Kidney epithelial cell (primary cell): ENCODE measurements around the gene LRCH1. TPM values are rescaled to one million over a fixed set of nuclear protein-coding genes. Genes with fewer than 3 reads are reported as not detected.

Experiments used
- DNase-seq: peaks from one replicate; pipeline ENCODE4 v3.0.0-alpha.2; 2010; ENCODE audit warnings: low read depth
- H3K27me3 ChIP-seq: 2 replicates; pipeline ENCODE4 v1.6.0; 2011; ENCODE audit warnings: low read length; ENCODE audit not compliant: control insufficient read depth, insufficient read depth
- H3K36me3 ChIP-seq: 2 replicates; pipeline ENCODE4 v1.5.1; 2011; ENCODE audit warnings: low read length; ENCODE audit not compliant: control insufficient read depth, insufficient read depth
- H3K4me3 ChIP-seq: 2 replicates; pipeline ENCODE4 v1.5.1; 2011; ENCODE audit warnings: low read depth, mild to moderate bottlenecking, control low read depth, low read length
- CTCF ChIP-seq: IDR thresholded peaks from 2 replicates; pipeline ENCODE4 v1.5.1; 2011; ENCODE audit warnings: mild to moderate bottlenecking, moderate library complexity, low read length, control low read depth, inconsistent platforms; ENCODE audit not compliant: insufficient read depth, poor library complexity, severe bottlenecking
- total RNA-seq: library from RNA; depleted of rRNA; stranded (reverse); fragments of >200 nt; gene quantifications from 2 replicates; pipeline ENCODE4 v1.2.3, GENCODE V29; 2015

Gene LRCH1
- total RNA-seq, 1 donor from 2014 or later: 14.0 TPM

- H3K36me3 ChIP-seq: peaks cover 2% of the 10 kb centered on the region
- TF ChIP-seq CTCF: no peak
- no peak for DNase-seq
- no peak overlapping the region for H3K4me3 ChIP-seq
- no peaks in the 10 kb centered on the region for H3K27me3 ChIP-seq
Observed at GRCh38 chr13:46571909-46572595, 19.1 kb downstream of the LRCH1 start.

GRCh38 chr13:46572752-46573431 is 19.9 kb downstream of the LRCH1 start:
- no peak for TF ChIP-seq CTCF
- no peak for DNase-seq
- Histone ChIP-seq H3K27me3 (no peaks in the 10 kb centered on the region), H3K36me3 (peaks cover 2% of the 10 kb centered on the region), H3K4me3 (no peak overlapping the region)

- Histone ChIP-seq H3K4me3 (no peak overlapping the region), H3K27me3 (no peaks in the 10 kb centered on the region), H3K36me3 (peaks cover 2% of the 10 kb centered on the region)
- DNase-seq: no peak
- no peak for TF ChIP-seq CTCF
Observed at GRCh38 chr13:46575301-46575771, 22.4 kb downstream of the LRCH1 start.

GRCh38 chr13:46575818-46576221 is 22.9 kb downstream of the LRCH1 start:
- DNase-seq: no peak
- Histone ChIP-seq H3K4me3 (no peak overlapping the region), H3K27me3 (no peaks in the 10 kb centered on the region), H3K36me3 (peaks cover 2% of the 10 kb centered on the region)
- no peak for TF ChIP-seq CTCF

- DNase-seq: no peak
- no peaks in the 10 kb centered on the region for H3K36me3 ChIP-seq
- no peak for TF ChIP-seq CTCF
- H3K27me3 ChIP-seq: no peaks in the 10 kb centered on the region
- H3K4me3 ChIP-seq: no peak overlapping the region
Observed at GRCh38 chr13:46576762-46577161, 23.8 kb downstream of the LRCH1 start.
